GM10266 (cell line): ENCODE measurements around the gene C16orf96.

ENCODE experiments used
- DNase-seq: peaks from one replicate; pipeline ENCODE4 v3.0.0; 2012; ENCODE audit errors: extremely low spot score
- CTCF ChIP-seq: IDR thresholded peaks from 2 replicates; pipeline ENCODE4 v1.5.1; 2012; ENCODE audit warnings: mild to moderate bottlenecking, low read depth; ENCODE audit not compliant: control insufficient read depth, insufficient read depth; ENCODE audit errors: missing control alignments

The C16orf96 gene

DNA sequence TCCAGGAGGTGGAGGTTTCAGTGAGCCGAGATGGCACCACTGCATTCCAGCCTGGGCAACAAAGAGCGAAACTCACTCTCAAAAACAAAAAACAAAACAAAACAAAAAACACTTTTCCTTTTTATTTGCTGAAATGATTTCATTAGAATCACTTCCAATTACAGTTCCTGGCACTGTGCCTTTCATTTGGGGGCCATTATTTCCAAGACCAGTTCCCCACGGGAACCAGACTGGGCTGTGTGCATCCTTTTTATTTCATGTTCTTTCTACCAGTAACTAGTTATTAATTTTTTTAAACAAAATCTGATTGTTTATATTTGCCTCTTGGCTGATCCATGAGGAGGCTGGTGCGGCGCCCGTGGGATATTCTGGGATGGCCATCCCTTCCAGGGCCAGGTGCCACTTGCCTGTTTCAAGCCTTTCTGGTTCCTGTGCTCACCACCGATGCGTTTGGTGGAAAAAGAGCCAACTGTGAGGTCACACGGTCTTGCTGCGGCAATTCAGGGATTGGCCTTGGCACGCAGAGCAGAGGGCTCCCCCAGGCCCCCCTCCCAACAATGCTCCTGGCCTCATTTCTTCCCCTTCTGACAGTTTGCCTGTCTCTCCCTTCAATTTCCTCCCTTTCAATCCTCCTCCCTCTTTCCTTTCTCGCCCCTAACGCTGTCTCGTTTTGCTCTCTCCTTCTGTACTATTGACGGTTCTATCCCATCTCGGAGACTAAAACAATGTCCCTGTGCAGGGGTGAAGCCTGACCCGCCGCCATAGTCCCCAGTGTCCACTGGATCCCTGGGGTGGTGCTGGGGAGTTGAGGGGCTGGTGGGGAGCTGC, 45.1 kb downstream of the C16orf96 start:
- no peak for DNase-seq
- no peak for TF ChIP-seq CTCF

DNA sequence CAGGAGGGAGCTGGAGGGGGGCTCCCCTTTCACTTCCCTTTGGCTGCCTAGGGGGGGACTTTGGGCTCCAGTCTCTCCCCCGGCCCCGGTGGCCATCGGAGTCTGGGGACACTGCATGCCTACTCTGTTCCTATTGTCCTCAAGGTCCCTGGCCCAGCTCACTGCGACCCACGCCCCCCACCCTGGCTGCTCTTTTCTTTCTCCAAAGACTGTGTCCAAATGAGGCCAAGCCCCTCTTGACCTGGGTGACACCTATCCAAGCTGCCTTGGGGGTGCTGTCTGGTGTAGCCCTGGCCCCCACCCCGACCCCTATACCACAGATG, 45.7 kb downstream of the C16orf96 start:
- no peak for TF ChIP-seq CTCF
- no peak for DNase-seq

GRCh38 chr16:4602331-4602730, 46.2 kb downstream of the C16orf96 start:
- TF ChIP-seq CTCF, result no peak
- no peak for DNase-seq

- no peak for TF ChIP-seq CTCF
- no peak for DNase-seq
Measured at GRCh38 chr16:4603624-4604170, 47.6 kb downstream of the C16orf96 start.

DNA sequence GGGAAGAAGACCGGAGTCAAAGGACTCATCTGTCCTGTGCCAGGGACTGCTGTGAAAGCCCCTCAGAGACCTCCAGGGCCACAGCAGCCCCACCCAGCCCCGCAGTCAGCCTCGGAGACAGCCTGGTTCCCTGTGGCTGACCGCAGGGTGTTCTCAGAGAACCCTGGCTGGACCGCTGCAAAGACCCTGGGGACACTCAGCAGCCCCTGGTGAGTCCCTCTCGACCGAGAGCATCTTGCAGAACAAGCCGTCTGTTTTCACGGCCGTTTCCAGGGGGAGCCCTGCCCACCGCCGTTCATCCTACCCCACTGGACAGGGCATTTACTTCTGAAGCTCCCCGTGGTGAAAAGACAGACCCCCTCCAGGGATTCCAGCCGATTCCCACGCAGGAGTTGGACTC, 48.3 kb downstream of the C16orf96 start:
- TF ChIP-seq CTCF, result no peak
- no peak for DNase-seq

DNA sequence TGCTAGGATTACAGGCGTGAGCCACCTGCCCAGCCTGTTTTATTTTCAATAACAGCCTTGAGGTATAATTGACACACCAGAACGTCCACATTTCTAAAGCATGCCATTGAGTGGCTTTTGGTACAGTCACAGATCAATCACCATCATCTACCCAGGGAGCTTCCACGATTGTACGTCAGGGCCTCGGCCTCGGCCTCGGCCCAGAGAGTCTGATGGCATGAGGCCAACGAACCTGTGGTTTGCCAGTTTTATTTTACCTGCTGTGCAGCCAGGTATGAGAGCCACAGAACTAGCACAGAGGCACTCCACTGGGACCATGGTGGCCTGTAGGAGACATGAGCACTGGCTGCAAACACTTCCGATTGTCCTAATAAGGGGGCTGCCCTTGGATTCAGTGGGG, 50.2 kb downstream of the C16orf96 start:
- DNase-seq, result no peak
- no peak for TF ChIP-seq CTCF

GRCh38 chr16:4607841-4608703, 51.9 kb downstream of the C16orf96 start:
- DNase-seq, result no peak
- no peak for TF ChIP-seq CTCF
